OCI-LY7 (cell line): ENCODE results near the gene PGBD1. TPM values are rescaled to one million over a fixed set of nuclear protein-coding genes. Genes with fewer than 3 reads are reported as not detected.

Experiments used
- BruUV-seq: library from RNA; stranded (reverse); fragments of 400-500 nt; replicated peaks from 2 replicates; lab custom pipeline; 2021; lab: Mats Ljungman, UMichigan
- CTCF ChIA-PET: fragments of 300-600 bp; sonication (Branson Sonifier 250); formaldehyde crosslinking; loops from one replicate; lab custom pipeline; 2022; ENCODE audit warnings: antibody characterized with exemption; ENCODE audit not compliant: unreplicated experiment; lab: Charles Lee
- POLR2A ChIA-PET: fragments of 300-600 bp; sonication (Branson Sonifier 250); formaldehyde crosslinking; loops from one replicate; lab custom pipeline; 2022; ENCODE audit warnings: antibody characterized with exemption; lab: Charles Lee
- DNase-seq: peaks from one replicate; pipeline ENCODE4 v3.0.0-alpha.2; 2015; ENCODE audit warnings: low spot score
- H2AFZ ChIP-seq: fragments of 200-600 bp; sonication (generic), shearing (Covaris generic); 2 replicates; pipeline ENCODE4 v1.6.1; 2014; ENCODE audit warnings: mild to moderate bottlenecking, antibody characterized with exemption, low read length, moderate library complexity
- H3K27ac ChIP-seq: fragments of 200-600 bp; sonication (generic); 2 replicates; pipeline ENCODE4 v1.5.1; 2014; ENCODE audit warnings: mixed run types, low read depth, mild to moderate bottlenecking, moderate library complexity, low read length, inconsistent platforms; ENCODE audit not compliant: poor library complexity, severe bottlenecking
- H3K36me3 ChIP-seq: fragments of 200-600 bp; sonication (generic); 2 replicates; pipeline ENCODE4 v1.6.1; 2014; ENCODE audit warnings: mild to moderate bottlenecking, antibody characterized with exemption, low read length, moderate library complexity, mixed read lengths; ENCODE audit not compliant: insufficient read depth
- H3K4me1 ChIP-seq: fragments of 200-600 bp; sonication (generic); 2 replicates; pipeline ENCODE4 v1.5.1; 2014; ENCODE audit warnings: mild to moderate bottlenecking, low read length; ENCODE audit not compliant: insufficient read depth, poor library complexity, severe bottlenecking
- H3K4me2 ChIP-seq: fragments of 200-600 bp; sonication (generic); 2 replicates; pipeline ENCODE4 v1.6.1; 2014; ENCODE audit warnings: mild to moderate bottlenecking, low read length
- H3K4me3 ChIP-seq: fragments of 200-600 bp; sonication (generic); 2 replicates; pipeline ENCODE4 v1.5.1; 2014; ENCODE audit warnings: mild to moderate bottlenecking, low read depth, low read length; ENCODE audit not compliant: poor library complexity, severe bottlenecking
- H3K79me2 ChIP-seq: fragments of 200-600 bp; sonication (generic); 2 replicates; pipeline ENCODE4 v1.6.1; 2016; ENCODE audit warnings: low read depth, mild to moderate bottlenecking, low read length, moderate library complexity, mixed read lengths; ENCODE audit not compliant: insufficient read depth
- H3K9me2 ChIP-seq: fragments of 200-600 bp; sonication (generic); 2 replicates; pipeline ENCODE4 v1.6.1; 2016; ENCODE audit warnings: mild to moderate bottlenecking, low read length, mixed read lengths; ENCODE audit not compliant: insufficient read depth
- H3K9me3 ChIP-seq: fragments of 200-600 bp; sonication (generic); 2 replicates; pipeline ENCODE4 v1.6.1; 2014; ENCODE audit warnings: mild to moderate bottlenecking, mixed run types, low read length, mixed read lengths
- H4K20me1 ChIP-seq: fragments of 200-600 bp; sonication (generic); 2 replicates; pipeline ENCODE4 v1.6.1; 2014; ENCODE audit warnings: mild to moderate bottlenecking, antibody characterized with exemption, low read length, moderate library complexity, mixed read lengths; ENCODE audit not compliant: insufficient read depth
- EZH2phosphoT487 ChIP-seq: fragments of 200-600 bp; sonication (generic); IDR thresholded peaks from 2 replicates; pipeline ENCODE4 v1.6.1; 2018; ENCODE audit warnings: low read depth, borderline replicate concordance, mild to moderate bottlenecking, mixed run types, antibody characterized with exemption, low read length, moderate library complexity, mixed read lengths
- intact Hi-C: fragments of 100-400 bp; cut with micrococcal nuclease; formaldehyde crosslinking; loops from one replicate; pipeline ENCODE4 v1.10.0; 2022; ENCODE audit not compliant: unreplicated experiment
- total RNA-seq, 2 experiments: library from RNA; depleted of rRNA in 1 of 2; stranded (reverse); fragments of >200 nt in 1 of 2; shearing (Covaris generic) in 1 of 2; gene quantifications; 2 replicates each; pipeline ENCODE4 v1.2.3, GENCODE V29; 2014 to 2022
- TF ChIP-seq, protein P1 (sequence below): fragments of 200-600 bp; sonication (generic); conservative IDR thresholded peaks from 2 replicates; pipeline ENCODE4 v1.5.1; 2014; ENCODE audit warnings: mild to moderate bottlenecking, antibody characterized with exemption, low read length, moderate library complexity, mixed read lengths

Gene PGBD1
- total RNA-seq, 2 experiments from 2014 or later = 1.6 to 3.3 TPM

- BruUV-seq = no TSS peak
- Histone ChIP-seq H4K20me1 (no peaks in the 10 kb centered on the region), H3K9me3 (no peaks in the 10 kb centered on the region), H3K9me2 (no peaks in the 10 kb centered on the region), H3K4me2 (no peak overlapping the region), H2AFZ (no peak overlapping the region), H3K36me3 (no peaks in the 10 kb centered on the region), H3K27ac (no peak overlapping the region), H3K4me3 (no peak overlapping the region), H3K4me1 (no peaks in the 10 kb centered on the region), H3K79me2 (no peaks in the 10 kb centered on the region)
- POLR2A ChIA-PET = no interaction called here
- TF ChIP-seq EZH2phosphoT487 = no peak
- TF ChIP-seq, protein P1, sequence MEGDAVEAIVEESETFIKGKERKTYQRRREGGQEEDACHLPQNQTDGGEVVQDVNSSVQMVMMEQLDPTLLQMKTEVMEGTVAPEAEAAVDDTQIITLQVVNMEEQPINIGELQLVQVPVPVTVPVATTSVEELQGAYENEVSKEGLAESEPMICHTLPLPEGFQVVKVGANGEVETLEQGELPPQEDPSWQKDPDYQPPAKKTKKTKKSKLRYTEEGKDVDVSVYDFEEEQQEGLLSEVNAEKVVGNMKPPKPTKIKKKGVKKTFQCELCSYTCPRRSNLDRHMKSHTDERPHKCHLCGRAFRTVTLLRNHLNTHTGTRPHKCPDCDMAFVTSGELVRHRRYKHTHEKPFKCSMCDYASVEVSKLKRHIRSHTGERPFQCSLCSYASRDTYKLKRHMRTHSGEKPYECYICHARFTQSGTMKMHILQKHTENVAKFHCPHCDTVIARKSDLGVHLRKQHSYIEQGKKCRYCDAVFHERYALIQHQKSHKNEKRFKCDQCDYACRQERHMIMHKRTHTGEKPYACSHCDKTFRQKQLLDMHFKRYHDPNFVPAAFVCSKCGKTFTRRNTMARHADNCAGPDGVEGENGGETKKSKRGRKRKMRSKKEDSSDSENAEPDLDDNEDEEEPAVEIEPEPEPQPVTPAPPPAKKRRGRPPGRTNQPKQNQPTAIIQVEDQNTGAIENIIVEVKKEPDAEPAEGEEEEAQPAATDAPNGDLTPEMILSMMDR = no peak
- intact Hi-C loops = no loop called here
- DNase-seq = no peak
- CTCF ChIA-PET = no interaction called here
Observed at GRCh38 chr6:28330041-28330440, 48.7 kb downstream of the PGBD1 start.

DNA sequence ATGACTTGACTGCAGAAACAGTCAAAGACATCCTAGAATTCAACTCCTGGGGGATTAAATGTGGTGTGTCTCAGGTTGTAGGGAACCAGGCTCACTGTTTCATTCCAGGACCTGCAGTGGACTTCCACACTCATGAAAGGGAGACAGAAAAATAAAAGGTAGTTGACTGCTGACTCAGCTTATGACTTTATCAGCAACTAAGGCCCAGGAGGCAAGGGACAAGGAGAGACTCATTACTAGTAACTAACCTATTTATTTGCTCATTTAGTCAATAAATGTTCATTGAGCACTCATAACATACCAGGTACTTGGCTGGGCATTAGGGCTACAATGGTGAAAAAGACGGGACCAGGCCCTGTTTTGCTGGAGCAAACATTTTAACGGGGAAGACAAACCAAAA lies 51.7 kb downstream of the PGBD1 start:
- Histone ChIP-seq H3K79me2 (no peaks in the 10 kb centered on the region), H3K9me2 (no peaks in the 10 kb centered on the region), H4K20me1 (no peaks in the 10 kb centered on the region), H3K4me3 (no peak overlapping the region), H3K9me3 (no peaks in the 10 kb centered on the region), H3K4me2 (no peak overlapping the region), H3K27ac (no peak overlapping the region), H3K36me3 (no peaks in the 10 kb centered on the region), H2AFZ (no peak overlapping the region), H3K4me1 (peaks cover 14% of the 10 kb centered on the region)
- TF ChIP-seq EZH2phosphoT487 = no peak
- TF ChIP-seq, protein P1 = no peak
- BruUV-seq = no TSS peak
- no peak for DNase-seq
- CTCF ChIA-PET = no interaction called here
- intact Hi-C loops = no loop called here
- POLR2A ChIA-PET = no interaction called here

DNA sequence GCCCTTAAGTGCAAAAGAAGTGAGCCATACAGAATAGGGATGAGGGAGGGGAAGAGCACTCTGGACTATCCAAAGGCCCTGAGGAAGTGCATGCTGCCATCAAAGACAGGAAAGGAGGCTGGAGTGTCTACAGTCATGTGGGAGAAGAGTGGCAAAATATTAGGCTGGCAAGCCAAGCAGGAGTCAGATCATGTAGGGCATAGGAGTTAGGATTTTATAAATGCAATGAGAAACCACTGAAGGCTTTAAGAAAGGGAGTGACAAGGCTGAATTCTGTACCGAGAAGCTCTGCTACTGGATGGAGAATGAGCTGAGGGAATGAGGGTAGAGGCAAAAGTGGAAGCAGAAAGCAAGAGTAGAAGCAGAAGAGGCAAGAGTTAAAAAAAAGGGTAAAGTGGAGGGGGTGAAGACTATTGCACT lies 52.2 kb downstream of the PGBD1 start:
- Histone ChIP-seq H3K27ac (no peak overlapping the region), H4K20me1 (no peaks in the 10 kb centered on the region), H3K79me2 (no peaks in the 10 kb centered on the region), H3K4me2 (no peak overlapping the region), H3K4me3 (no peak overlapping the region), H3K9me3 (no peaks in the 10 kb centered on the region), H3K9me2 (no peaks in the 10 kb centered on the region), H3K4me1 (peaks cover 14% of the 10 kb centered on the region), H2AFZ (no peak overlapping the region), H3K36me3 (no peaks in the 10 kb centered on the region)
- no peak for DNase-seq
- ChIA-PET CTCF (no interaction called here), POLR2A (no interaction called here)
- no TSS peak for BruUV-seq
- TF ChIP-seq EZH2phosphoT487 = no peak
- TF ChIP-seq, protein P1 = no peak
- intact Hi-C loops = no loop called here
